HL-60 (cell line): ENCODE data around the gene PWWP2B.

ENCODE experiments used
- DNase-seq, 2 experiments: peaks; one replicate each; pipeline ENCODE4 v3.0.0-alpha.2; 2010 to 2020; ENCODE audit warnings: low read depth in 1 of 2, low spot score in 1 of 2
- H3K27ac ChIP-seq: fragments of 250-450 bp; sonication (Bioruptor Pico); replicated peaks from 2 replicates; pipeline ENCODE4 v1.5.1; 2020; ENCODE audit warnings: mild to moderate bottlenecking, moderate library complexity
- H3K27me3 ChIP-seq: fragments of 250-450 bp; sonication (Bioruptor Pico); 2 replicates; pipeline ENCODE4 v1.5.1; 2021; ENCODE audit warnings: mild to moderate bottlenecking, moderate library complexity; ENCODE audit not compliant: insufficient read depth, poor library complexity, severe bottlenecking
- H3K4me3 ChIP-seq: replicated peaks from 2 replicates; pipeline ENCODE4 v1.5.1; 2011; ENCODE audit warnings: mild to moderate bottlenecking, control low read depth, low read length; ENCODE audit not compliant: insufficient read depth
- CTCF ChIP-seq: IDR thresholded peaks from one replicate; pipeline ENCODE4 v1.5.1; 2011; ENCODE audit warnings: low read length, control low read depth, inconsistent platforms; ENCODE audit not compliant: insufficient read depth
- GABPA ChIP-seq: IDR thresholded peaks from 2 replicates; pipeline ENCODE4 v1.6.1; 2012; ENCODE audit warnings: low read depth
- POLR2AphosphoS5 ChIP-seq: IDR thresholded peaks from 2 replicates; pipeline ENCODE4 v1.6.1; 2012; ENCODE audit warnings: low read depth
- REST ChIP-seq: IDR thresholded peaks from 2 replicates; pipeline ENCODE4 v1.6.1; 2012; ENCODE audit warnings: low read depth; ENCODE audit not compliant: insufficient replicate concordance
- SPI1 ChIP-seq: IDR thresholded peaks from 2 replicates; pipeline ENCODE4 v1.6.1; 2012; ENCODE audit warnings: low read depth, mild to moderate bottlenecking, borderline replicate concordance

The PWWP2B gene

GRCh38 chr10:132417957-132418441 is 21.0 kb downstream of the PWWP2B start:
- H3K27ac ChIP-seq = peak overlapping the region; percentile 63
- no peak for DNase-seq
- H3K27me3 ChIP-seq = no peaks in the 10 kb centered on the region
- no peak for TF ChIP-seq POLR2AphosphoS5
- no peak for TF ChIP-seq CTCF
- no peak for TF ChIP-seq GABPA
- no peak for TF ChIP-seq SPI1
- TF ChIP-seq REST = no peak
- no peak overlapping the region for H3K4me3 ChIP-seq

- TF ChIP-seq SPI1 (0 out of 2 replicates have a peak, but pooled peaks have one; percentile 7), POLR2AphosphoS5 (0 out of 2 replicates have a peak, but pooled peaks have one; percentile 40), CTCF (no peak)
- peak; percentile 75 to 86 for DNase-seq
- H3K4me3 ChIP-seq = peak overlapping the region; percentile 24
- no peaks in the 10 kb centered on the region for H3K27me3 ChIP-seq
- peak overlapping the region; percentile 63 for H3K27ac ChIP-seq
Measured at GRCh38 chr10:132418527-132419416, 21.8 kb downstream of the PWWP2B start.

- peak overlapping the region; percentile 97 for H3K27ac ChIP-seq
- H3K27me3 ChIP-seq = no peaks in the 10 kb centered on the region
- DNase-seq = peak in 1 of 2 experiments; percentile 49
- peak overlapping the region; percentile 27 for H3K4me3 ChIP-seq
- TF ChIP-seq REST (no peak), SPI1 (0 out of 2 replicates have a peak, but pooled peaks have one; percentile 20), POLR2AphosphoS5 (peak; percentile 70; the same call in 1 of the 2 replicates)
Measured at GRCh38 chr10:132419538-132420468, 22.8 kb downstream of the PWWP2B start.
